Left renal pelvis (tissue), 4 donors: ENCODE results near the gene KRTAP9-3. TPM values are rescaled to one million over a fixed set of nuclear protein-coding genes. Genes with fewer than 3 reads are reported as not detected.
"Not testable (repeated sequence)": the region's sequence is repeated elsewhere in the genome, so short reads cannot be mapped to it uniquely, and the experiment has no call there.

Experiments used
- DNase-seq, 4 donors: peaks; one replicate each; pipeline ENCODE4 v3.0.0-alpha.2; 2013; ENCODE audit warnings: low read depth in 4 of 4, low spot score in 3 of 4
- polyA plus RNA-seq, 4 donors: library from polyadenylated mRNA; unstranded; fragments of 120-200 nt; gene quantifications; one replicate each; pipeline ENCODE4 v1.2.1, GENCODE V29; 2013; ENCODE audit not compliant: insufficient read length in 4 of 4

The KRTAP9-3 gene
- polyA plus RNA-seq, 4 donors = not detected

DNA sequence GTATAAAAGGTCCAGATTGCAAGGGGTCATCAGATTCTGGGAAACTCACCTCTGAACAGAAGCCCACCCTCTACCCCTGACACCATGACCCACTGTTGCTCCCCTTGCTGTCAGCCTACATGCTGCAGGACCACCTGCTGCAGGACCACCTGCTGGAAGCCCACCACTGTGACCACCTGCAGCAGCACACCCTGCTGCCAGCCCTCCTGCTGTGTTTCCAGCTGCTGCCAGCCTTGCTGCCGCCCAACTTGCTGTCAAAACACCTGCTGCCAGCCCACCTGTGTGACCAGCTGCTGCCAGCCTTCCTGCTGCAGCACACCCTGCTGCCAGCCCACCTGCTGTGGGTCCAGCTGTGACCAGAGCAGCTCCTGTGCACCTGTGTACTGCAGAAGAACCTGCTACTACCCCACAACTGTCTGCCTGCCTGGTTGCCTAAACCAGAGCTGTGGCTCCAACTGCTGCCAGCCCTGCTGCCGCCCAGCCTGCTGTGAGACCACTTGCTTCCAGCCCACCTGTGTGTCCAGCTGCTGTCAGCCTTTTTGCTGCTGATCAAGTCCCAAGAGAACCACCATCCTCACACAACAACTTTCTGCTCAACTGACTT is 17.5 kb downstream of the KRTAP9-3 start, which contains the start of gene KRTAP9-4:
TSS of gene KRTAP9-4 (plus strand) at position 51 of the 604 bp plus-strand sequence. CDS start at position 85, 34 bp downstream.
- DNase-seq = not testable (repeated sequence)

DNA sequence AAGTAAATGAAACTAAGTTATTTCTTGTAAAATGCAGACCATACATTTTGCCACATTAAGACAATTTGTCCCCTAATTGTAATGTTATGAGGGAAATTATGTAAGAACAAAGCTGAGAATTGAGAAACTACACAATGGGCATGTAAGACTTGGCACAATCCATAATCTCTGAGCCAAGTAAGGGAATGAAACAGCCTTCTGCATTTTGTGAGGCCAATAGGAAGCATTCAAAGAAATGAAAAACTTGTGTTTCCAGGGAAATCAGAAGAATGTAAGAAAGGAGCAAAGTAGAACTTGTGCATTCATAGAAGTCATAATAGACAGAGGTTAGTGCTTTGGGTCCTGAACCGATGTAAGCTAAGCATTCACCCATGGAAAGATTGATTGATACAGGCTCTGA is 19.0 kb downstream of the KRTAP9-3 start:
- DNase-seq = no peak

DNA sequence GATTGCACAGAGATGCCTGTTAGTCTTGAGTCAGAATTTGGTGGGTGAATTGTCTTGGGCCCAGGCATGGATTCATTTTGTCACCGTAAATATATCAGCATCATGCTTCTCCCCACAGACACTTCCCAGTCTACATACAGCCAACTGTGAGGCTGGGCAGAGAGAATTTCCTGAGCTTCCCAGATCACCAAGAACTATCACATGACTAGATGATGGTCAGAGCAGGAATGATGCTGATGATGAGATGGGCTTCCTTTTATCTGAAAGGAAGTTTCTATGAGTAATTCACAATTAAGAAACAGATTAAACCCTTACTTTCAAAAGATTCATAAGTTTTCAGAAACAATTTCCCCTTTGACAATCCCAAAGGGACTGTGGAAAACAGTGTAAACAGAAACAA is 22.6 kb downstream of the KRTAP9-3 start:
- no peak for DNase-seq

DNA sequence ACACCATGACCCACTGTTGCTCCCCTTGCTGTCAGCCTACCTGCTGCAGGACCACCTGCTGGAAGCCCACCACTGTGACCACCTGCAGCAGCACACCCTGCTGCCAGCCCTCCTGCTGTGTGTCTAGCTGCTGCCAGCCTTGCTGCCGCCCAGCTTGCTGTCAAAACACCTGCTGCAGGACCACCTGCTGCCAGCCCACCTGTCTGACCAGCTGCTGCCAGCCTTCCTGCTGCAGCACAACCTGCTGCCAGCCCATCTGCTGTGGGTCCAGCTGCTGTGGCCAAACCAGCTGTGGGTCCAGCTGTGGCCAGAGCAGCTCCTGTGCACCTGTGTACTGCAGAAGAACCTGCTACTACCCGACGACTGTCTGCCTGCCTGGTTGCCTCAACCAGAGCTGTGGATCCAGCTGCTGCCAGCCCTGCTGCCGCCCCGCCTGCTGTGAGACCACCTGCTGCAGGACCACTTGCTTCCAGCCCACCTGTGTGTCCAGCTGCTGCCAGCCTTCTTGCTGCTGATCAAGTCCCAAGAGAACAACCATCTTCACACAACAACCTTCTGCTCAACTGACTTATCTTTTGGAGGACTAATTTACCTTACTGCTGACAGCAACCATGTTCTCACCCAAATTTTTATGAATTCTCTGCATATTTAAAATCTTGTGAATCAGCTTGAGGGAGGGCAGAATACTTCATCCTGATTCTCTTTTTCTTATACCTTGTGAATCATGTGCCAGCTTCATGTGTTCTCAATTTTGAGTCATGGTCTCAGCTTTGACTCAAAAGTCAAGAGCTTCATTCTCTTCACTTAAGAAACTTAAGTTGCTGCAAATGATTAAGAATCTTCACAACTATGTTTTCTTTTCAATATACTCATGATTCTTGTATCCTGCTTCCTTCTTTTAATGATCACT is 23.4 kb downstream of the KRTAP9-3 start, which contains the start of gene KRTAP9-9:
TSS of gene KRTAP9-9 (plus strand) at position 4 of the 910 bp plus-strand sequence.
- DNase-seq = not testable (repeated sequence)

DNA sequence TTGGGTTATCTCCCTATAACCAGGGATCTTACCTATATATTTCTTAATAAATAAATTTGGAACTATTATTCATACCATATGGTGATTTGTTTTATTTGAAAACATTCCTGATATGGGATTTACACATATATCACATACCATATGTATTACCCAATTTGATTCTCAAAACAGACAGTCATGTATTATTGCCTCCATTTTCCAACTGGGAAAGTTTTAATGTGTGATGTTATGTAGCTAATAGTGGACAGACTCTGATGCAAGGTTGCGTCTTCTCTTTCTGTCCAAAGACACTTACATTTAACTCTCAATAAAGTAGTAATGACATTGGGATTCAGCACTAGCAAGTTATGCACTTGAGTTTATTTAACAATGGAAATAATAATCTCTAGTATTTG is 24.0 kb downstream of the KRTAP9-3 start:
- DNase-seq = no peak

DNA sequence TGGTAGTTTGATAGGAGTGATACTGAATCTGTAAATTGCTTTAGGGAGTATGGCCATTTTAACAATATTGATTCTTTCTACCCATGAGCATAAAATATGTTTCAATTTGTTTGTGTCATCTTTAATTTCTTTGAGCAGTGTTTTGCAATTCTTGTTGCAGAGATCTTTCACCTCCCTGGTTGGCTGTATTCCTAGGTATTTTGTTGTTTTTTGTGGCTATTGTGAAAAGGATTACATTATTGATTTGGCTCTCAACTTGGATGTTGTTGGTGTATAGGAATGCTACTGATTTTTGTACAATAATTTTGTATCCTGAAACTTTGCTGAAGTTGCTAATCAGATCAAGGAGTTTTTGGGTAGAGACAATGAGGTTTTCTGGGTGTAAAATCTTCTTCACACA is 26.2 kb downstream of the KRTAP9-3 start:
- no peak for DNase-seq

DNA sequence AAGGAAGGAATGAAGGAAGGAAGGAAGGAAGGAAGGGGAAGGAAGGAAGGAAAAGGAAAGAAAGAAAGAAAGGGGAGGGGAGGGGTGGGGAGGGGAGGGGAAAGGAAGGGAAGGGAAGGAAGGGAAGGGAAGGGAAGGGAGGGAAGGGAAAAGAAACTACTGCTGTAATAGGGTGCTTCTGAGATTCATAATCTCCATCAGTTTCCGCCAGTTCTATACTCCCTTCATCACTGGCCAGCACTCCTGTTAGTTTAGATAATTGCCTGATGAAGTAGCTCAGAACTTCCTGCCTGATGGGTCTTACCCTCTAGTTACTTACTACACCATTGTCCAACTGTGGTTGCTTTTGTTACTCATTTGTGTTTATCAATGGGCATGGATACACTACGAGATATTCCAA is 31.0 kb downstream of the KRTAP9-3 start:
- DNase-seq = no peak

DNA sequence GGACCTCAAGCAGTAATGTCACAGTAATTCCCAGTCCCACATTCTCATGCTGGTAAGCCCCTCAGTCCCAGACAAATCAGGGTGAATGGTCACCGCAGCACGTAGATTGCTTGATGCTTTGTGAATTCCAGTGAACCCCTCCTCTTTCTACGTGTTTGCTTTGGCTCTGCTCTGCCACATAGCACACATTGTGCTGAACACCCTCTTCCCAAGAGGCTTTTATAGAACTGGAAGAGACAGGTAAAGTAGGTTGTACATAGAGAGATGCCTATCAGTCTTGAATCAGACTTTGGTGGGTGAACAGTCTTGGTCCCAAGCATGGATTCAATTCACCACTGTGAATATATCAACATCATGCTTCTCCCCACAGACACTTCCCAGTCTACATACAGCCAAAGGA is 32.4 kb downstream of the KRTAP9-3 start:
- no peak for DNase-seq

DNA sequence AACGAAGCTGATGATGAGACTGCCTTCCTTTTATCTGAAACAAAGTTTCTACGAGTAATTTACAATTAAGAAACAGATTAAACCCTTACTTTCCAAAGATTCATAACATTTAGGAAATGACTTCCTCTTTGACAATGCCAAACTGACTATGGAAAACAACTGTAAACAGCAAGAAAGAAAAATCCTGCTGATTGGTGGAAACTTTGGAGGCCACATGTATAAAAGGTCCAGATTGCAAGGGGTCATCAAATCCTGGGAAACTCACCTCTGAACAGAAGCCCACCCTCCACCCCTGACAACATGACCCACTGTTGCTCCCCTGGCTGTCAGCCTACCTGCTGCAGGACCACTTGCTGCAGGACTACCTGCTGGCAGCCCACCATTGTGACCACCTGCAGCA is 32.8 kb downstream of the KRTAP9-3 start, which contains the start of gene KRTAP9-6:
TSS of gene KRTAP9-6 (plus strand) at position 301 of the 400 bp plus-strand sequence. CDS start at position 301, 0 bp downstream.
- DNase-seq = no peak

DNA sequence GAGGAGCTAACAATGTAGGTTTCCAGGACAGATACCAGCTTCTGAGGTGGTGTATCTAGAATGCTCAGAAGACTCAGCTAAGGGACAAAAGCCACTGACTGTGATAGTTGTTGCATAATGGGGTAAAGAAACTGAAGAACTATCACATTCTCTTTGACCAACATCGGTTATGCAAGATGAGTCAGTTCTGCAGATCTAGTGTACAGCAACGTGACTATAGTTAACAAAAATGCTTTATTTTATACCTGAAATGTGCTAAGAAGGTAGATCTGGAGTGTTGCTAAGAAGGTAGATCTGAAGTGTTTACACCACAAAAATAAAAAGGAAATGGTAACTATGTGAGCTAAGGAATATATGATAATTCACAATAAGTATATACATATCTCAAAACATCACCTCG is 35.5 kb downstream of the KRTAP9-3 start:
- no peak for DNase-seq

DNA sequence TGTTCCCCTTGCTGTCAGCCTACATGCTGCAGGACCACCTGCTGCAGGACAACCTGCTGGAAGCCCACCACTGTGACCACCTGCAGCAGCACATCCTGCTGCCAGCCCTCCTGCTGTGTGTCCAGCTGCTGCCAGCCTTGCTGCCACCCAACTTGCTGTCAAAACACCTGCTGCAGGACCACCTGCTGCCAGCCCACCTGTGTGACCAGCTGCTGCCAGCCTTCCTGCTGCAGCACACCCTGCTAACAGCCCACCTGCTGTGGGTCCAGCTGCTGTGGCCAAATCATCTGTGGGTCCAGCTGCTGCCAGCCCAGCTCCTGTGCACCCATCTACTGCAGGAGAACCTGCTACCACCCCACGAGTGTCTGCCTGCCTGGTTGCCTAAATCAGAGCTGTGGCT is 39.1 kb downstream of the KRTAP9-3 start:
- not testable (repeated sequence) for DNase-seq

DNA sequence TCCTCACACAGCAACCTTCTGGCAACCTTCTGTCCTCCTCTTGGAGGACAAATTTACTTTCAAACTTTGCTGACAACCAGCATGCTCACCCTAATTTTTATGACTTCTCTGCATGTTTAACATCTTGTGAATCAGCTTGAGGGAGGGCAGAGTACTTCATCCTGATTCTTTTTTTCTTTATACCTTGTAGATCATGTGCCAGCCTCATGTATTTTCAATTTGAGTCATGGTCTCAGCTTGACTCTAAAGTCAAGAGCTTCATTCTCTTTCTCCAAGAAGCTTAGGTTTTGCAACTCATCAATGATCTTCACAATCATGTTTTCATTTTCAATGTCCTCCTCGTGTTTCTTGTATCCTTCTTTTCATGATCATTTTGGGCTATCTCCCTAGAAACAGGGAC is 39.6 kb downstream of the KRTAP9-3 start:
- DNase-seq = no peak

DNA sequence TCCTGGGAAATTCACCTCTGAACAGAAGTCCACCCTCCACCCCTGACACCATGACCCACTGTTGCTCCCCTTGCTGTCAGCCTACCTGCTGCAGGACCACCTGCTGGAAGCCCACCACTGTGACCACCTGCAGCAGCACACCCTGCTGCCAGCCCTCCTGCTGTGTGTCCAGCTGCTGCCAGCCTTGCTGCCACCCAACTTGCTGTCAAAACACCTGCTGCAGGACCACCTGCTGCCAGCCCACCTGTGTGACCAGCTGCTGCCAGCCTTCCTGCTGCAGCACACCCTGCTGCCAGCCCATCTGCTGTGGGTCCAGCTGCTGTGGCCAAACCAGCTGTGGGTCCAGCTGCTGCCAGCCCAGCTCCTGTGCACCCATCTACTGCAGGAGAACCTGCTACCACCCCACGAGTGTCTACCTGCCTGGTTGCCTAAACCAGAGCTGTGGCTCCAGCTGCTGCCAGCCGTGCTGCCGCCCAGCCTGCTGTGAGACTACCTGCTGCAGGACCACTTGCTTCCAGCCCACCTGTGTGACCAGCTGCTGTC is 43.5 kb downstream of the KRTAP9-3 start, which contains the start of gene KRTAP9-7:
TSS of gene KRTAP9-7 (plus strand) at position 51 of the 543 bp plus-strand sequence. CDS start at position 51, 0 bp downstream.
- not testable (repeated sequence) for DNase-seq

DNA sequence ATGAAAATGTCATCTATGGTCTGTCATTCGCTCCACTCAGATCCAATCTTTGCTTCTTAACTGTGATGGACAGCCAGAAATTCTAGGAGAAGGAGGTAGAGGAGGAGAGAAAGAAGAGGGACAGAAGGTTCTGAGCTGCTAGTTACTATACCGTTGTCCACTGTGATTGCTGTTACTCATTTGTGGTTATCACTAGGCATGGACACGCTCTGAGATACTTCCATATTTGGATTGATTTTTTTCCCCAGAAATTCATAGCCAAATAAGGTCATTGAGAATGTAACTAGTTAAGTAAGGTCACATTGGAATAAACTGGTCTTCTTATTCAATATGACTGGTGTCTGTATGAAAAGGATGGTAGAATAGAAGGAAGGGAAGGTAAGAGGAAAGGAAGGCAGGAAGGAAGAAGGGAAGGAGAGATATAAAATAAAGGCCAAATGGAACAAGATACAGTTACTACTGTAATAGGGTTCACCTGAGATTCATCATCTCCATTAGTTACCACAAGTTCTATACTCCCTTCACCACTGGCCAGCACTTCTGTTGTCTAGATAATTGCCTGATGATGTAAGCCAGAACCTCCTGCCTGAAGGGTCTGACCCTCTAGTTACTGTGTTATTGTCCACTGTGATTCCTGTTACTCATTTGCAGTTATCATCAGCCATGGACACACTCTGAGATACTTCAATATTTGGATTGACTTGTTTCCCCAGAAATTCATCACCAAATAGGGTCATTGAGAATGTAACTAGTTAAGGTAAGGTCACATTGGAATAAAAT is 46.1 kb downstream of the KRTAP9-3 start:
- DNase-seq = no peak

Other genes with a start within 250 kb of the KRTAP9-3 start
- gene KRT40, start 248.1 kb upstream of the KRTAP9-3 start, polyA plus RNA-seq = under 1 TPM in 1 of 4 donors, not detected in 3; 0.07 TPM
- gene KRTAP3-3, start 238.3 kb upstream of the KRTAP9-3 start, polyA plus RNA-seq = not detected
- gene KRTAP3-2, start 232.5 kb upstream of the KRTAP9-3 start, polyA plus RNA-seq = not detected
- gene KRTAP3-1, start 223.3 kb upstream of the KRTAP9-3 start, polyA plus RNA-seq = not detected
- not detected for gene KRTAP1-5, start 205.2 kb upstream of the KRTAP9-3 start, polyA plus RNA-seq
- not detected for gene KRTAP1-4, start 202.3 kb upstream of the KRTAP9-3 start, polyA plus RNA-seq
- not detected for gene KRTAP1-3, start 197.6 kb upstream of the KRTAP9-3 start, polyA plus RNA-seq
- not detected for gene KRTAP1-1, start 191.0 kb upstream of the KRTAP9-3 start, polyA plus RNA-seq
- not detected for gene KRTAP2-1, start 185.1 kb upstream of the KRTAP9-3 start, polyA plus RNA-seq
- not detected for gene KRTAP2-2, start 177.2 kb upstream of the KRTAP9-3 start, polyA plus RNA-seq
- not detected for gene KRTAP2-3, start 172.3 kb upstream of the KRTAP9-3 start, polyA plus RNA-seq
- gene KRTAP2-4, start 166.6 kb upstream of the KRTAP9-3 start, polyA plus RNA-seq = not detected
- gene KRTAP4-7, start 148.3 kb upstream of the KRTAP9-3 start, polyA plus RNA-seq = not detected
- not detected for gene KRTAP4-8, start 134.3 kb upstream of the KRTAP9-3 start, polyA plus RNA-seq
- not detected for gene KRTAP4-16, start 130.2 kb upstream of the KRTAP9-3 start, polyA plus RNA-seq
- gene KRTAP4-9, start 127.1 kb upstream of the KRTAP9-3 start, polyA plus RNA-seq = not detected
- gene KRTAP4-11, start 114.1 kb upstream of the KRTAP9-3 start, polyA plus RNA-seq = not detected
- gene KRTAP4-12, start 108.3 kb upstream of the KRTAP9-3 start, polyA plus RNA-seq = not detected
- gene KRTAP4-6, start 91.9 kb upstream of the KRTAP9-3 start, polyA plus RNA-seq = not detected
- not detected for gene KRTAP4-5, start 82.6 kb upstream of the KRTAP9-3 start, polyA plus RNA-seq
- not detected for gene KRTAP4-4, start 71.7 kb upstream of the KRTAP9-3 start, polyA plus RNA-seq
- not detected for gene KRTAP4-3, start 64.2 kb upstream of the KRTAP9-3 start, polyA plus RNA-seq
- gene KRTAP4-2, start 54.2 kb upstream of the KRTAP9-3 start, polyA plus RNA-seq = not detected
- not detected for gene KRTAP4-1, start 47.5 kb upstream of the KRTAP9-3 start, polyA plus RNA-seq
- not detected for gene KRTAP9-1, start 42.6 kb upstream of the KRTAP9-3 start, polyA plus RNA-seq
- not detected for gene KRTAP9-2, start 5.8 kb upstream of the KRTAP9-3 start, polyA plus RNA-seq
- gene KRTAP9-8, start 5.5 kb downstream of the KRTAP9-3 start, polyA plus RNA-seq = not detected
- gene KRTAP9-4, start 17.2 kb downstream of the KRTAP9-3 start, polyA plus RNA-seq = not detected
- not detected for gene KRTAP9-9, start 22.9 kb downstream of the KRTAP9-3 start, polyA plus RNA-seq
- not detected for gene KRTAP9-6, start 32.9 kb downstream of the KRTAP9-3 start, polyA plus RNA-seq
- not detected for gene KRTAP9-7, start 43.2 kb downstream of the KRTAP9-3 start, polyA plus RNA-seq
- gene KRTAP29-1, start 70.4 kb downstream of the KRTAP9-3 start, polyA plus RNA-seq = not detected
- gene KRTAP16-1, start 76.9 kb downstream of the KRTAP9-3 start, polyA plus RNA-seq = not detected
- gene KRTAP17-1, start 83.3 kb downstream of the KRTAP9-3 start, polyA plus RNA-seq = not detected
- gene KRT33A, start 118.4 kb downstream of the KRTAP9-3 start, polyA plus RNA-seq = not detected
- gene KRT33B, start 137.4 kb downstream of the KRTAP9-3 start, polyA plus RNA-seq = not detected
- gene KRT34, start 149.9 kb downstream of the KRTAP9-3 start, polyA plus RNA-seq = not detected
- under 1 TPM in 1 of 4 donors, not detected in 3; 0.08 TPM for gene KRT31, start 165.2 kb downstream of the KRTAP9-3 start, polyA plus RNA-seq
- gene KRT37, start 192.1 kb downstream of the KRTAP9-3 start, polyA plus RNA-seq = not detected
- gene KRT38, start 208.5 kb downstream of the KRTAP9-3 start, polyA plus RNA-seq = not detected
- not detected for gene KRT32, start 234.9 kb downstream of the KRTAP9-3 start, polyA plus RNA-seq
- gene KRT35, start 248.7 kb downstream of the KRTAP9-3 start, polyA plus RNA-seq = under 1 TPM in 2 of 4 donors, not detected in 2; 0.07 to 0.09 TPM